AG04450 (cell line): Measurements from ENCODE around the gene ERCC4. TPM values are rescaled to one million over a fixed set of nuclear protein-coding genes. Genes with fewer than 3 reads are reported as not detected.
A peak's percentile ranks its signal among the peaks of the same experiment; 100 is the strongest.

ENCODE experiments used
- CTCF ChIA-PET: fragments of 300-600, 350-600 bp; formaldehyde crosslinking; extraction: SDS; loops from one replicate; lab custom pipeline; 2022; ENCODE audit warnings: antibody characterized with exemption, inconsistent platforms; lab: Charles Lee
- POLR2A ChIA-PET: fragments of 350-600 bp; formaldehyde crosslinking; extraction: SDS; loops from one replicate; lab custom pipeline; 2021; ENCODE audit warnings: antibody characterized with exemption, inconsistent platforms; lab: Yijun Ruan, JAX
- DNase-seq: peaks from one replicate; pipeline ENCODE4 v3.0.0-alpha.2; 2011; ENCODE audit warnings: low read depth, low spot score
- H3K27ac ChIP-seq: one replicate; pipeline ENCODE4 v1.5.1; 2012; ENCODE audit warnings: low read depth, low read length, control low read depth
- H3K27me3 ChIP-seq: one replicate; pipeline ENCODE4 v1.6.0; 2012; ENCODE audit warnings: low read length; ENCODE audit not compliant: control insufficient read depth, insufficient read depth
- H3K4me3 ChIP-seq: 2 replicates; pipeline ENCODE4 v1.5.1; 2011; ENCODE audit warnings: mild to moderate bottlenecking, low read depth, low read length, control low read depth
- H3K9me3 ChIP-seq: 2 replicates; pipeline ENCODE4 v1.5.1; 2012; ENCODE audit warnings: low read length; ENCODE audit not compliant: control insufficient read depth, insufficient read depth
- CTCF ChIP-seq: IDR thresholded peaks from 2 replicates; pipeline ENCODE4 v1.5.1; 2011; ENCODE audit warnings: low read depth, low read length, control low read depth, inconsistent platforms
- polyA plus RNA-seq: library from polyadenylated mRNA; depleted of rRNA; stranded (reverse); fragments of >200 nt; gene quantifications from 2 replicates; pipeline ENCODE4 v1.2.3, GENCODE V29; 2011

Gene ERCC4
- polyA plus RNA-seq, 1 experiment, result 9.8 TPM

- POLR2A ChIA-PET, result no interaction called here
- Histone ChIP-seq H3K4me3 (no peak overlapping the region), H3K9me3 (no peaks in the 10 kb centered on the region), H3K27ac (no peak overlapping the region), H3K27me3 (no peaks in the 10 kb centered on the region)
- CTCF ChIA-PET, result interaction anchor here (0.5 to 2.4 kb wide), 3 partner anchors 23 to 97 kb away, joined by 3 to 8 read pairs (median 3); partner anchors contain the start of gene ERCC4
- DNase-seq, result no peak
- peak; percentile 28; the same call in 1 of the 2 replicates for TF ChIP-seq CTCF
These were observed 23.3 kb upstream of the ERCC4 start for GRCh38 chr16:13896543-13897182.

GRCh38 chr16:13897806-13898205 lies 22.1 kb upstream of the ERCC4 start:
- no peak overlapping the region for H3K27ac ChIP-seq
- DNase-seq, result no peak
- CTCF ChIA-PET, result interaction anchor here (0.5 to 2.4 kb wide), 3 partner anchors 9 to 32 kb away, joined by 4 to 9 read pairs (median 8); partner anchors contain the start of gene ERCC4
- no peak for TF ChIP-seq CTCF
- POLR2A ChIA-PET, result no interaction called here
- H3K27me3 ChIP-seq, result no peaks in the 10 kb centered on the region
- no peaks in the 10 kb centered on the region for H3K9me3 ChIP-seq
- no peak overlapping the region for H3K4me3 ChIP-seq

GRCh38 chr16:13898233-13898632 lies 21.7 kb upstream of the ERCC4 start:
- CTCF ChIA-PET, result interaction anchor here (0.5 to 2.4 kb wide), 3 partner anchors 9 to 32 kb away, joined by 4 to 9 read pairs (median 8); partner anchors contain the start of gene ERCC4
- POLR2A ChIA-PET, result no interaction called here
- H3K4me3 ChIP-seq, result no peak overlapping the region
- H3K27me3 ChIP-seq, result no peaks in the 10 kb centered on the region
- H3K9me3 ChIP-seq, result no peaks in the 10 kb centered on the region
- H3K27ac ChIP-seq, result no peak overlapping the region
- no peak for DNase-seq
- no peak for TF ChIP-seq CTCF

DNA sequence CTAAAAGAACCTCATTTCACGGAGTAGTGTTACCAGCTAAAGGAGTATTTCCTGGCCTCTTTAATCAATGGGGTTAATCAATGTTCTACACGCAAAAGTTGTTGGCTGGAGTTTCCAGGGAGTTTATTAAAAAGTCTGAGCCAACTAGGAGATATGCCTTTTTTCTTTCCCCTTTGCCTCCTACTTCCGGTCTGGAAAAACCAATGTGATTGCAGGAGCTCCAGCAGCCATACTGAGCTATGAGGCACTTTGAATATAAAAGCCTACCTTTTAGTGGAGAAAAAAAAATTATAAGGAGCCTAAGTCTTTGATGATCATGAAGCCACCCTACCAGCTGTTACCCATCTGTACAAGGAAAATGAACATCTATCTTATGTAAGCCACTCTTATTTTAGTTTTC lies 17.9 kb upstream of the ERCC4 start:
- TF ChIP-seq CTCF, result no peak
- ChIA-PET POLR2A (no interaction called here), CTCF (interaction anchor here (0.7 to 1.7 kb wide), 5 partner anchors 9 to 387 kb away, joined by 3 to 19 read pairs (median 7); partner anchors contain the start of gene ERCC4)
- Histone ChIP-seq H3K27ac (no peak overlapping the region), H3K4me3 (no peak overlapping the region), H3K27me3 (peaks cover 2% of the 10 kb centered on the region), H3K9me3 (no peaks in the 10 kb centered on the region)
- no peak for DNase-seq

DNA sequence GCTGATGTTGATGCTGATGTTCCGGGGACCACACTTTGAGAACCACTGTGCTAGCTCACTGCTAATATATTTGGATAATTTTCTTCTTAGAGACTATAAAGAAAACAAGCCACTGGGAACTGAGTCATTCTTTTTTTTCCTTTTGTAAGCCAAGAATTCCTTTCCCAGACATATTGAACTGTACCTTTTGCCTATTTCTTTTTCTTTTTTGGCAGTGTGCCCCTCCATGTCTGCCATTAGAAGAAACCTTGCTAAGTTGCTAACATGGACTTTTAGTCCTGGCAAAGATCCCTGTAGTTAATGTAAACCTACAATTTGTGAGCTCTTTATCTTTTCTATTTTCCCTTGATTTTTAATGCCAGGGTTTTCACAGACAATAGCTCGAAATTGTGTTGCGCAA lies 17.3 kb upstream of the ERCC4 start:
- no peak overlapping the region for H3K4me3 ChIP-seq
- TF ChIP-seq CTCF, result no peak
- CTCF ChIA-PET, result interaction anchor here (1.5 to 1.7 kb wide), 3 partner anchors 10 to 37 kb away, joined by 4 to 19 read pairs (median 7); partner anchors contain the start of gene ERCC4
- no peak overlapping the region for H3K27ac ChIP-seq
- DNase-seq, result no peak
- POLR2A ChIA-PET, result no interaction called here
- no peaks in the 10 kb centered on the region for H3K9me3 ChIP-seq
- peaks cover 2% of the 10 kb centered on the region for H3K27me3 ChIP-seq
